ENCODE data around the gene ACAD11.

DNA sequence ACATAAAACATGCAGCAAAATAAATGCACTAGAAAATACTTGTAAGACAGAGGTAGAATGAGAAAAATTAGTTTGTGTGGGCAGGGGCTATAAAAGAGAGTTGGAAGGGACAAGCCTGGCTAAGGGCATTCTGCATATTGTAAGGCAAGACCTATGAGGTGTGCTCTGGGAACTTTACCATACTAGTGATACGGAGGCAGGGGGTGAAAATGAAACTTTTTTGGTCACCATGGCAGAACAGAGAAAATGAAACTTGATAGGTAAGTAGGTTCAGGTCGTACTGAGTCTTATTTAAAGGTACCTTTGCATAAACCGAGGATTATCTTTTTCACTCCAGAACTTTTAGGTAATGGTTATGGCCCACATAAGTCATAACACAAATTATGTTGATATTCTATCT, 137.3 kb downstream of the ACAD11 start:
- TF ChIP-seq POLR2AphosphoS5 (IDR thresholded peaks at IDR 0.05; ENCODE audit: insufficient read depth in 1 of 2, low read depth in 1 of 2) (no peak), POLR2A (IDR thresholded peaks at IDR 0.05) (no peak)
- TF ChIP-seq, protein P1, sequence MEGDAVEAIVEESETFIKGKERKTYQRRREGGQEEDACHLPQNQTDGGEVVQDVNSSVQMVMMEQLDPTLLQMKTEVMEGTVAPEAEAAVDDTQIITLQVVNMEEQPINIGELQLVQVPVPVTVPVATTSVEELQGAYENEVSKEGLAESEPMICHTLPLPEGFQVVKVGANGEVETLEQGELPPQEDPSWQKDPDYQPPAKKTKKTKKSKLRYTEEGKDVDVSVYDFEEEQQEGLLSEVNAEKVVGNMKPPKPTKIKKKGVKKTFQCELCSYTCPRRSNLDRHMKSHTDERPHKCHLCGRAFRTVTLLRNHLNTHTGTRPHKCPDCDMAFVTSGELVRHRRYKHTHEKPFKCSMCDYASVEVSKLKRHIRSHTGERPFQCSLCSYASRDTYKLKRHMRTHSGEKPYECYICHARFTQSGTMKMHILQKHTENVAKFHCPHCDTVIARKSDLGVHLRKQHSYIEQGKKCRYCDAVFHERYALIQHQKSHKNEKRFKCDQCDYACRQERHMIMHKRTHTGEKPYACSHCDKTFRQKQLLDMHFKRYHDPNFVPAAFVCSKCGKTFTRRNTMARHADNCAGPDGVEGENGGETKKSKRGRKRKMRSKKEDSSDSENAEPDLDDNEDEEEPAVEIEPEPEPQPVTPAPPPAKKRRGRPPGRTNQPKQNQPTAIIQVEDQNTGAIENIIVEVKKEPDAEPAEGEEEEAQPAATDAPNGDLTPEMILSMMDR (IDR thresholded peaks at IDR 0.05) = no peak
